Measurements from ENCODE around the gene TNFRSF6B.
"Not testable (repeated sequence)": the region's sequence is repeated elsewhere in the genome, so short reads cannot be mapped to it uniquely, and the experiment has no call there.

Gene TNFRSF6B

DNA sequence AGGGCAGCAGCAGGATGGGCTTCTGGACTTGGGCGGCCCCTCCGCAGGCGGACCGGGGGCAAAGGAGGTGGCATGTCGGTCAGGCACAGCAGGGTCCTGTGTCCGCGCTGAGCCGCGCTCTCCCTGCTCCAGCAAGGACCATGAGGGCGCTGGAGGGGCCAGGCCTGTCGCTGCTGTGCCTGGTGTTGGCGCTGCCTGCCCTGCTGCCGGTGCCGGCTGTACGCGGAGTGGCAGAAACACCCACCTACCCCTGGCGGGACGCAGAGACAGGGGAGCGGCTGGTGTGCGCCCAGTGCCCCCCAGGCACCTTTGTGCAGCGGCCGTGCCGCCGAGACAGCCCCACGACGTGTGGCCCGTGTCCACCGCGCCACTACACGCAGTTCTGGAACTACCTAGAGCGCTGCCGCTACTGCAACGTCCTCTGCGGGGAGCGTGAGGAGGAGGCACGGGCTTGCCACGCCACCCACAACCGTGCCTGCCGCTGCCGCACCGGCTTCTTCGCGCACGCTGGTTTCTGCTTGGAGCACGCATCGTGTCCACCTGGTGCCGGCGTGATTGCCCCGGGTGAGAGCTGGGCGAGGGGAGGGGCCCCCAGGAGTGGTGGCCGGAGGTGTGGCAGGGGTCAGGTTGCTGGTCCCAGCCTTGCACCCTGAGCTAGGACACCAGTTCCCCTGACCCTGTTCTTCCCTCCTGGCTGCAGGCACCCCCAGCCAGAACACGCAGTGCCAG is at the start of gene TNFRSF6B:
TNFRSF6B (plus strand) TSS at position 25 of the 729 bp plus-strand sequence; CDS start at position 141, 116 bp downstream.
- Histone ChIP-seq H3K27me3 (ENCODE audit: control insufficient read depth in 2 of 2, insufficient read depth in 2 of 2, low read length in 2 of 2) (no peaks in the 10 kb centered on the region), H3K27ac (ENCODE audit: low read depth in 2 of 2, low read length in 2 of 2) (no peak within 1 kb of the TSS), H3K9ac (ENCODE audit: low read depth in 1 of 2, low read length in 2 of 2) (no peak within 1 kb of the TSS), H3K9me3 (ENCODE audit: control insufficient read depth in 2 of 2, low read length in 2 of 2) (no peaks in the 10 kb centered on the region), H3K4me1 (ENCODE audit: control insufficient read depth in 2 of 2, insufficient read depth in 2 of 2, low read length in 2 of 2) (peaks cover 20 to 24% of the 10 kb centered on the region in 2 donors), H3K4me3 (ENCODE audit: low read length in 2 of 2) (peak within 1 kb of the TSS; percentile 13 to 19), H3K36me3 (ENCODE audit: control insufficient read depth in 2 of 2, insufficient read depth in 2 of 2, low read length in 2 of 2) (peaks cover 0 to 3% of the 10 kb centered on the region in 2 donors)

DNA sequence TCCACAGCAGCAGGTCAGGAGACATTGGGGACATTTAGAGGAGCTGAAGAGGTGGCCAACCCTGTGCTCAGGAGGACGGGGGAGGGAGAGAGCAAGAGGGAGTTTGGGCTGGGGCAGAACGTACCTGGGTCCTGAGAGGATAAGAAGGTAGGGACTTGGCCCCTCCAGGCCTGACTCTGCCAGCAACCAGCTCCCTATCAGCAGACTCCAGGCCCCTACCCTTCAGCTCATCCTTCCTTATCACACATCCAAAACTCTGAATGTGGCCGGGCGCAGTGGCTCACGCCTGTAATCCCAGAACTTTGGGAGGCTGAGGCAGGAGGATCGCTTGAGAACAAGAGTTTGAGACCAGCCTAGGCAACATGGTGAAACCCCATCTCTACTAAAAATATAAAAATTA is 48.3 kb upstream of the TNFRSF6B start:
- H3K27ac ChIP-seq (ENCODE audit: low read depth in 2 of 2, low read length in 2 of 2): no peak overlapping the region
- no peak overlapping the region for H3K4me3 ChIP-seq (ENCODE audit: low read length in 2 of 2)
- H3K36me3 ChIP-seq (ENCODE audit: control insufficient read depth in 2 of 2, insufficient read depth in 2 of 2, low read length in 2 of 2): no peaks in the 10 kb centered on the region
- H3K9me3 ChIP-seq (ENCODE audit: control insufficient read depth in 2 of 2, low read length in 2 of 2): no peaks in the 10 kb centered on the region
- peaks cover 3 to 4% of the 10 kb centered on the region in 2 donors for H3K4me1 ChIP-seq (ENCODE audit: control insufficient read depth in 2 of 2, insufficient read depth in 2 of 2, low read length in 2 of 2)
- H3K9ac ChIP-seq (ENCODE audit: low read depth in 1 of 2, low read length in 2 of 2): no peak overlapping the region
- peaks cover 6 to 14% of the 10 kb centered on the region in 2 donors for H3K27me3 ChIP-seq (ENCODE audit: control insufficient read depth in 2 of 2, insufficient read depth in 2 of 2, low read length in 2 of 2)

- H3K27me3 ChIP-seq (ENCODE audit: control insufficient read depth in 2 of 2, insufficient read depth in 2 of 2, low read length in 2 of 2): peaks cover 6 to 12% of the 10 kb centered on the region in 2 donors
These were observed 47.4 kb upstream of the TNFRSF6B start for GRCh38 chr20:63648895-63649589.

DNA sequence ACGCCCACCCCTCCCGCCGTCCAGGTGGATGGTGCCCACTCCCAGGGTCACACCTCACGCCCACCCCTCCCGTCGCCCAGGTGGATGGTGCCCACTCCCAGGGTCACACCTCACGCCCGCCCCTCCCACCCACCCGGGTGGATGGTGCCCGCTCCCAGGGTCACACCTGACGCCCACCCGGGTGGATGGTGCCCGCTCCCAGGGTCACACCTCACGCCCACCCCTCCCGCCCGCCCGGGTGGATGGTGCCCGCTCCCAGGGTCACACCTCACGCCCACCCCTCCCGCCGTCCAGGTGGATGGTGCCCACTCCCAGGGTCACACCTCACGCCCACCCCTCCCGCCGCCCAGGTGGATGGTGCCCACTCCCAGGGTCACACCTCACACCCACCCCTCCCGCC is 46.0 kb upstream of the TNFRSF6B start:
- not testable (repeated sequence) for H3K36me3 ChIP-seq (ENCODE audit: control insufficient read depth in 2 of 2, insufficient read depth in 2 of 2, low read length in 2 of 2); H3K9ac ChIP-seq (ENCODE audit: low read depth in 1 of 2, low read length in 2 of 2)
- peaks cover 13 to 15% of the 10 kb centered on the region in 2 donors for H3K27me3 ChIP-seq (ENCODE audit: control insufficient read depth in 2 of 2, insufficient read depth in 2 of 2, low read length in 2 of 2)

More at GRCh38 chr20:63648895-63649589, 47.4 kb upstream of the TNFRSF6B start:
- no peak overlapping the region for H3K4me3 ChIP-seq (ENCODE audit: low read length in 2 of 2)
- no peak overlapping the region for H3K9ac ChIP-seq (ENCODE audit: low read depth in 1 of 2, low read length in 2 of 2)
- H3K4me1 ChIP-seq (ENCODE audit: control insufficient read depth in 2 of 2, insufficient read depth in 2 of 2, low read length in 2 of 2): peaks cover 7% of the 10 kb centered on the region in 2 donors
- no peaks in the 10 kb centered on the region for H3K9me3 ChIP-seq (ENCODE audit: control insufficient read depth in 2 of 2, low read length in 2 of 2)
- H3K27ac ChIP-seq (ENCODE audit: low read depth in 2 of 2, low read length in 2 of 2): no peak overlapping the region
- H3K36me3 ChIP-seq (ENCODE audit: control insufficient read depth in 2 of 2, insufficient read depth in 2 of 2, low read length in 2 of 2): no peaks in the 10 kb centered on the region

DNA sequence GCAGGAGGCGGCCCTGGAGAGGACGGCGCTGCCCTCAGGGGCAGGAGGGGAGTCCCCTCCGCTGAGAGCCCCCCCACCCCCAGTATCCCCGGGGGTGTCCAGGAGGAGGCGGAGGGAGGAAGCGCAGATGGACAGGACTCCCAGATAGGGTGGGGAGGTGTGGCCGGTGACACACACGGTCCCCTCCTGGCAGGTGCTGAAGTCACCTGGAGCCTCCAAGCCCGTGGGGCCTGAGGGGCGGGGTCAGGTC is 44.6 kb upstream of the TNFRSF6B start:
- Histone ChIP-seq H3K9ac (ENCODE audit: low read depth in 1 of 2, low read length in 2 of 2) (no peak overlapping the region), H3K4me3 (ENCODE audit: low read length in 2 of 2) (no peak overlapping the region)

More for the DNA sequence above, 46.0 kb upstream of the TNFRSF6B start:
- not testable (repeated sequence) for H3K4me3 ChIP-seq (ENCODE audit: low read length in 2 of 2); H3K9me3 ChIP-seq (ENCODE audit: control insufficient read depth in 2 of 2, low read length in 2 of 2); H3K27ac ChIP-seq (ENCODE audit: low read depth in 2 of 2, low read length in 2 of 2)
- H3K4me1 ChIP-seq (ENCODE audit: control insufficient read depth in 2 of 2, insufficient read depth in 2 of 2, low read length in 2 of 2): peaks cover 7 to 10% of the 10 kb centered on the region in 2 donors

DNA sequence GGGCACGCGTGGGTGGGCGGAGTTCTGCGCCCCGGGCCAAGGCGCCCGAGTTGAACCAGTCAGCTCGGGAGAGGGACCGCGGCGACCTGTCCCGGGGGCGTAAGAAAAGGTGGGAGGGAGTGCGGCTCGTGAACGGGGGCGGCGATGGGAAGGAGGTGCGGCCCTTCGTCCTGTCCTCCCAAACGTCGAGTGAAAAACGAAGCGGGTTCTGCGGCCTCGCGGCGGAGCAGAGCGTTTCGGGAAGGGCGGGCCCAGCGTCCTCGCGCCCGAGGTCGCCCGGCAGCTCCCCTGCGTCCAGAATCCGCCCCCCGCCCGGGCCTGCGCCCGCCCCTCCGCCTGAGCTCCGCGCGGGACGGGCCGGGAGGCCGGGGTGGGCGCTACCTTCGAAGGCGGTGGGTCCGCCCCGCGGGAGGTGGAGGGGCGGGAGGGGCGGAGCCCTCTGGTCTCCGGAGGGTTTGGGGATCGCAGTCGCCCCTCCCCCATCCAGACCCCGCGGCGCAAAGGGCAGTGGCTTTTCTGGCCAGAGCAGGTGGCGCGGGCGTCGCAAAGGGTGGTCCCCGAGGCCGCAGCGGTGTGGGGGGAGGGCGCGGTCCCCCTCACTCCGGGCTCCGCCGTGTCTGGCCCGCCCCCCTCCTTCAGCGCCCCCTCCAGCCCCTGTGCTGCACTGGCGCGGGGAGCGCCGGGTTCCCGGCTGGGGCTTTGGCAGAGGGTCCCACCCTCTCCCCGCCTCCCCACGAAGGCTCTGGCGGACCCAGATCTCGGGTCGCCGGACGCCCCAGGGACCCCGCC is 44.1 kb upstream of the TNFRSF6B start:
- Histone ChIP-seq H3K27me3 (ENCODE audit: control insufficient read depth in 2 of 2, insufficient read depth in 2 of 2, low read length in 2 of 2) (peaks cover 11 to 15% of the 10 kb centered on the region in 2 donors), H3K36me3 (ENCODE audit: control insufficient read depth in 2 of 2, insufficient read depth in 2 of 2, low read length in 2 of 2) (no peaks in the 10 kb centered on the region), H3K4me1 (ENCODE audit: control insufficient read depth in 2 of 2, insufficient read depth in 2 of 2, low read length in 2 of 2) (peaks cover 7 to 10% of the 10 kb centered on the region in 2 donors), H3K9me3 (ENCODE audit: control insufficient read depth in 2 of 2, low read length in 2 of 2) (no peaks in the 10 kb centered on the region), H3K4me3 (ENCODE audit: low read length in 2 of 2) (peak overlapping the region; percentile 13 to 37), H3K9ac (ENCODE audit: low read depth in 1 of 2, low read length in 2 of 2) (peak overlapping the region in 1 of 2 donors; percentile 7), H3K27ac (ENCODE audit: low read depth in 2 of 2, low read length in 2 of 2) (no peak overlapping the region)

More for the DNA sequence above, 44.6 kb upstream of the TNFRSF6B start:
- peaks cover 11 to 15% of the 10 kb centered on the region in 2 donors for H3K27me3 ChIP-seq (ENCODE audit: control insufficient read depth in 2 of 2, insufficient read depth in 2 of 2, low read length in 2 of 2)
- no peaks in the 10 kb centered on the region for H3K9me3 ChIP-seq (ENCODE audit: control insufficient read depth in 2 of 2, low read length in 2 of 2)
- H3K4me1 ChIP-seq (ENCODE audit: control insufficient read depth in 2 of 2, insufficient read depth in 2 of 2, low read length in 2 of 2): peaks cover 7 to 10% of the 10 kb centered on the region in 2 donors
- no peak overlapping the region for H3K27ac ChIP-seq (ENCODE audit: low read depth in 2 of 2, low read length in 2 of 2)
- no peaks in the 10 kb centered on the region for H3K36me3 ChIP-seq (ENCODE audit: control insufficient read depth in 2 of 2, insufficient read depth in 2 of 2, low read length in 2 of 2)

DNA sequence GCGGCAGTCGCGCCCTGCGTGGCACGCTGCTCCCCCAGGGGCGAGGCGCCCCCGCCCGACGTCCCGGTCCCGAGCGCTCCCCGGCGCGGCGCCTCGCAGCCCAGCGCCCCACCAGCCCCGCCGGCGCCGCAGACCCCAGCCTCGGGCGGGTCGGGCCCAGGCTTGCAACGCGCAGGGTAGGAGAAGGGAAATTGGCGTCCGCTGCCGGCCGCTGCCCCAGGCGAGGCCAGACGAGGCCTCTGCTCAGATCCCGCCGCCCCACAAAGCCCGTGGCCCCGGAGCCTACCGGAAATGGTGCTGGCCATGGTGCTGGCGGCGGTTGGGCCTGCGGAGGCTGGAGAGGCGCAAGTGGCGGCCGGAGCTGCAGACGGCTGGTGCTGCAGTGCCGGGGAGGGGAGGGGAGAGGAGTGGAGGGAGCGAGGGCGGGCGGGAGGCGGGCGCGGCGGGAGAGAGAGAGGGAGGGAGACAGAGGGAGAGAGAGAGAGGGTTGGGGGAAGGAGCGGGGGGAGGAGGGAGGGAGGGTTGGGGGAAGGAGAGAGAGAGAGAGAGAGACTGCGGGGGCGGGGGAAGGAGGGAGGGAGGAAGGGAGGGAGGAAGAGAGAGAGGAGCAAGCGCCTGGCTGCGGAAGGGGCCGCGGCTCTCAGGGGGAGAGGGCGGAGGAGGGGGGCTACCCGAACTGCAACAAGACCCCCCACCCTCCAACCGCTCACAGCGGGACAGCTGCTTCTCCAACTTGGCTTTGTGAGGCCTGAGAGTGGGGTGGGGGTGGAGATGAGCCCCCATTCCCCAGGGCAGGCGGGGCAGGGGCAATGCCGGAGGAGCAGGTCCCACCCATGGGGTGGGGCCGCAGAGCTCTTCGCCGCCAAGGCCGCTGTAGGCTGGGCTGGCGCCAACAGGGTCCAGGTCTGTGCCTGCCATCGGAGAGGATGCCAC is 43.1 kb upstream of the TNFRSF6B start, which contains the start of gene STMN3:
STMN3 (minus strand) TSS at position 384 of the 933 bp plus-strand sequence; CDS start at position 305, 79 bp downstream.
- peaks cover 11 to 15% of the 10 kb centered on the region in 2 donors for H3K27me3 ChIP-seq (ENCODE audit: control insufficient read depth in 2 of 2, insufficient read depth in 2 of 2, low read length in 2 of 2)
- H3K27ac ChIP-seq (ENCODE audit: low read depth in 2 of 2, low read length in 2 of 2): peak within 1 kb of the TSS; percentile 27 to 38
- peaks cover 13 to 15% of the 10 kb centered on the region in 2 donors for H3K4me1 ChIP-seq (ENCODE audit: control insufficient read depth in 2 of 2, insufficient read depth in 2 of 2, low read length in 2 of 2)
- peak within 1 kb of the TSS in 1 of 2 donors; percentile 7 for H3K9ac ChIP-seq (ENCODE audit: low read depth in 1 of 2, low read length in 2 of 2)
- no peaks in the 10 kb centered on the region for H3K9me3 ChIP-seq (ENCODE audit: control insufficient read depth in 2 of 2, low read length in 2 of 2)
- H3K36me3 ChIP-seq (ENCODE audit: control insufficient read depth in 2 of 2, insufficient read depth in 2 of 2, low read length in 2 of 2): no peaks in the 10 kb centered on the region
- H3K4me3 ChIP-seq (ENCODE audit: low read length in 2 of 2): peak within 1 kb of the TSS; percentile 37 to 50

DNA sequence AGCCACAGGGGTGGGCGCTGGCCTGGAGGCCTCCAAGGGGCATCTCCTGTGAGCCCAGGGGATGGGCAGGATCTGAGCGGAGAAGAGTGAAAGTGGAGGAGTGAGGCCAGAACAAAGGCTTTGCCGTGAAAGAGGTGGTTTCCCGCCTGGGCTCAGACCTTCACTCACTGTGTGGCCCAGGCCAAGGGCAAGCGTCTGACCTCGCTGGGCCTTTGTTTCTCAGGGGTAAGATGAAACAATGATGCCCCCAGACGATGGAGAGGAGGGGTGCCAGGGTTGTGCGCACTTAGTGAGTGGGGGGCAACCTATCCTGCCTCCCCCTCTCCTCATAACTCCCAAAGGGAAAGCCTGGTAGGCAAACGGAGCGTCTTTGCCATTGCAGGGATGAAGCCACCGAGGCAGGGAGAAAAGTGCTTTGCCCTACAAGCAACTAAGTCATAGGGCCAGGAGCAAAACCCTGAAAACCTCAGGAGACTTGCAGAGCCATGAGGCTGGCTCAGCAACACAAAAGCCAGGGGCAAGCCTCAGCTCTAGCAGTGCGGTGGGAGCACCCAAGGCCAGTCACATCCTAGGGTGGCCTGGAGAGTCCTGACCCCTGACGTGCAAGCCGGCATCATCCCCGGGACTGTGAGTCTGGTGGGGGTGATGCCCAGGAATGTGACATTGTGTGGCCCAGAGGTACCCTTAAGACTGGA is 42.3 kb upstream of the TNFRSF6B start:
- H3K9ac ChIP-seq (ENCODE audit: low read depth in 1 of 2, low read length in 2 of 2): no peak overlapping the region

DNA sequence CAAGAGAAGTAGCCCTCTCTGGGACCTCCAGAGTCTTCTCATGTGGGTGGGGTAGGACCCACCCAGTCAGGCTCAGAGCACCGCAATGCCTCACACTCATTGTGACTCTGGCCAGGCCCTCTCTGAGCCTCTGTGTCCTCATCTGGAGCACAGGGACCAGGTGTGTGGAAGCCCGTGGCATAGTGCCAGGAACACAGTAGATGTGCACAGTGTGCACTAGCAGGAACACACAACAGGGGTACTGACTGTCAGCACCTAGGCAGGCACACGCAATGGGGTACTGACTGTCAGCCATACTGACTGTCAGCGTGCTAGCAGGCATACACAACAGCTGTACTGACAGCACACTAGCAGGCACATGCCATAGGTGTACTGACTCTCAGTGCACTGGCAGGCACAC is 41.2 kb upstream of the TNFRSF6B start:
- Histone ChIP-seq H3K4me3 (ENCODE audit: low read length in 2 of 2) (no peak overlapping the region), H3K9ac (ENCODE audit: low read depth in 1 of 2, low read length in 2 of 2) (no peak overlapping the region), H3K36me3 (ENCODE audit: control insufficient read depth in 2 of 2, insufficient read depth in 2 of 2, low read length in 2 of 2) (no peaks in the 10 kb centered on the region), H3K9me3 (ENCODE audit: control insufficient read depth in 2 of 2, low read length in 2 of 2) (no peaks in the 10 kb centered on the region), H3K27me3 (ENCODE audit: control insufficient read depth in 2 of 2, insufficient read depth in 2 of 2, low read length in 2 of 2) (peaks cover 11 to 15% of the 10 kb centered on the region in 2 donors), H3K27ac (ENCODE audit: low read depth in 2 of 2, low read length in 2 of 2) (no peak overlapping the region), H3K4me1 (ENCODE audit: control insufficient read depth in 2 of 2, insufficient read depth in 2 of 2, low read length in 2 of 2) (peaks cover 24 to 25% of the 10 kb centered on the region in 2 donors)

More for the DNA sequence above, 42.3 kb upstream of the TNFRSF6B start:
- peak overlapping the region in 1 of 2 donors; percentile 38 for H3K27ac ChIP-seq (ENCODE audit: low read depth in 2 of 2, low read length in 2 of 2)
- no peaks in the 10 kb centered on the region for H3K36me3 ChIP-seq (ENCODE audit: control insufficient read depth in 2 of 2, insufficient read depth in 2 of 2, low read length in 2 of 2)
- H3K9me3 ChIP-seq (ENCODE audit: control insufficient read depth in 2 of 2, low read length in 2 of 2): no peaks in the 10 kb centered on the region
- H3K27me3 ChIP-seq (ENCODE audit: control insufficient read depth in 2 of 2, insufficient read depth in 2 of 2, low read length in 2 of 2): peaks cover 11 to 15% of the 10 kb centered on the region in 2 donors
- peaks cover 20 to 21% of the 10 kb centered on the region in 2 donors for H3K4me1 ChIP-seq (ENCODE audit: control insufficient read depth in 2 of 2, insufficient read depth in 2 of 2, low read length in 2 of 2)
- peak overlapping the region in 1 of 2 donors; percentile 50 for H3K4me3 ChIP-seq (ENCODE audit: low read length in 2 of 2)

Measured in mucosa of rectum (tissue), 2 donors.